Gastrocnemius medialis (tissue), 4 donors: ENCODE results near the gene GEMIN8. TPM values are rescaled to one million over a fixed set of nuclear protein-coding genes. Genes with fewer than 3 reads are reported as not detected.

Experiments used
- ATAC-seq, 2 donors: fragments of 150-250 bp; one replicate each; pipeline ENCODE4 v1.9.1; 2016
- DNase-seq, 2 donors: peaks; one replicate each; pipeline ENCODE4 v3.0.0-alpha.2; 2019
- H3K27ac ChIP-seq, 4 donors: fragments of 200-600 bp; sonication (generic); 1 replicate in 1 of 4; 2 replicates in 3 of 4; pipeline ENCODE4 v1.5.1; 2016 to 2018; ENCODE audit warnings: mild to moderate bottlenecking in 2 of 4, moderate library complexity in 1 of 4
- H3K27me3 ChIP-seq, 3 donors: fragments of 200-600 bp; sonication (generic) in 2 of 3; 1 replicate in 1 of 3; 2 replicates in 2 of 3; pipeline versions ENCODE4 v1.5.1 to v1.6.0; 2016 to 2019; ENCODE audit warnings: mild to moderate bottlenecking in 1 of 3, moderate library complexity in 1 of 3
- H3K36me3 ChIP-seq, 2 donors: fragments of 200-600 bp; sonication (generic) in 1 of 2; one replicate each; pipeline ENCODE4 v1.5.1; 2017 to 2018
- H3K4me1 ChIP-seq, 2 donors: fragments of 200-600 bp; sonication (generic) in 1 of 2; one replicate each; pipeline ENCODE4 v1.5.1; 2016 to 2017; ENCODE audit warnings: mild to moderate bottlenecking in 2 of 2
- H3K4me3 ChIP-seq, 4 donors: fragments of 200-600 bp; sonication (generic) in 3 of 4; 1 replicate in 1 of 4; 2 replicates in 3 of 4; pipeline ENCODE4 v1.5.1; 2016 to 2019; ENCODE audit warnings: mild to moderate bottlenecking in 2 of 4
- H3K9me3 ChIP-seq, 3 donors: fragments of 200-600 bp; sonication (generic) in 2 of 3; 1 replicate in 1 of 3; 2 replicates in 2 of 3; pipeline ENCODE4 v1.5.1; 2016 to 2019
- POLR2A ChIP-seq, 2 donors: fragments of 450-650 bp; IDR thresholded peaks; one replicate each; pipeline ENCODE4 v1.6.1; 2017; ENCODE audit warnings: antibody characterized with exemption in 2 of 2, mild to moderate bottlenecking in 2 of 2, moderate library complexity in 2 of 2
- in situ Hi-C, 4 donors: fragments of 200-750 bp; cut with MboI; loops; one replicate each; pipeline versions ENCODE4 v1.15.0 to v1.8.0; 2017; ENCODE audit warnings: low sequenced_read_pairs in 4 of 4
- intact Hi-C: fragments of 100-400 bp; cut with DNase I; formaldehyde crosslinking; loops from one replicate; pipeline ENCODE4 v1.15.1; 2023; ENCODE audit warnings: low total_unique reads
- total RNA-seq, 4 donors: library from RNA; depleted of rRNA; stranded (reverse); fragments of >200 nt; gene quantifications; one replicate each; pipeline versions ENCODE4 v1.1.0 to v1.2.3, GENCODE V29; 2016
- TF ChIP-seq, protein P1 (sequence below), 5 experiments: fragments of 450-650 bp in 3 of 5; fragments of 200-600 bp in 2 of 5; sonication (generic) in 2 of 5; IDR thresholded peaks in 4 of 5; conservative IDR thresholded peaks in 1 of 5; 1 replicate in 4 of 5; 2 replicates in 1 of 5; pipeline ENCODE4 v1.5.1; 2016 to 2019; ENCODE audit warnings: antibody characterized with exemption in 5 of 5, mild to moderate bottlenecking in 3 of 5, moderate library complexity in 3 of 5

GEMIN8 gene, protein sequence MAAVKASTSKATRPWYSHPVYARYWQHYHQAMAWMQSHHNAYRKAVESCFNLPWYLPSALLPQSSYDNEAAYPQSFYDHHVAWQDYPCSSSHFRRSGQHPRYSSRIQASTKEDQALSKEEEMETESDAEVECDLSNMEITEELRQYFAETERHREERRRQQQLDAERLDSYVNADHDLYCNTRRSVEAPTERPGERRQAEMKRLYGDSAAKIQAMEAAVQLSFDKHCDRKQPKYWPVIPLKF
- 1 to 10 TPM; 6.4 to 8.8 (median 6.9) TPM for total RNA-seq

DNA sequence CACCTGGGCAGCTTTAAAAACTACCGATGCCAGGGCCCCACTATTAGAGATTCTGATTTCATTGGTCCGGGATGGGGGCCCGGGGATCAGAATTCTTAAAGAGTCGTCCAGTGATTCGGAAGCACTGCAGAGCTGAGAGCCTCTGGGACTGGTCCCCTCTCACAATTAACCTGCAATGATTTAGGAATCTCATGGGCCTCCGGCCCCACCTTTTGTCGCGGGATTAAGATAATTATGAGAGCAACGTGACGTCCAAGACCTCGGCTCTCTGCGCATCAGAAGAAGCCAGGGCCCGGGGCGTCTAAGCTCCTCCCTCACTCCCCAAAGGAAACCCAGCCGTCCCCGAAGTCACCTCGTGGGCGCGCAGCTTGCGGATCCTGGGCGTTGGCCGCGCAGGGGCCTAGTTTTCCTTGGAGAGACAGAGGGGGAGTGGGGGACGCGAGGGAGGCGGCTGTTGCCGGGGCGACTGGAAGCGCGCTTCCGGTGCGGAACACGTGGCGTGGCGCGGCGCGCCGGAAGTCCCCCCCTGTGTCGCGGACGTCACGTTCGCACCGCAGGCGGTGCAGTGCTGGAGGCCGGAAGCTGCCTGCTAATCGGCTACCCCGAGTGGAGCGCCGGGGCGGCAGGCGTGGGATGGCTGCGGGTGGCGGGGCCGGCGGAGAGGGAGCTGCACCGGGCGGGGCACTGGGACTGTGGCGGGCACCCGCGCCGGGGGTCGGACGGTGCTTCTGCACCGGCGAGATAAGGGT lies at the start of gene GEMIN8:
TSS of gene GEMIN8 (minus strand) at position 468 of the 749 bp plus-strand sequence. CDS start 8,414 bp downstream, outside the sequence.
- in situ Hi-C loops = loop anchor here (5.0 to 25.0 kb wide), 10 partner anchors 265 to 1208 kb away; partner anchors contain the start of genes OFD1 (in 1 of the 4), TCEANC (in 1 of the 4) and TRAPPC2 (in 1 of the 4)
- peak; percentile 56 to 64 for TF ChIP-seq POLR2A (IDR thresholded peaks at IDR 0.05)
- TF ChIP-seq, protein P1, sequence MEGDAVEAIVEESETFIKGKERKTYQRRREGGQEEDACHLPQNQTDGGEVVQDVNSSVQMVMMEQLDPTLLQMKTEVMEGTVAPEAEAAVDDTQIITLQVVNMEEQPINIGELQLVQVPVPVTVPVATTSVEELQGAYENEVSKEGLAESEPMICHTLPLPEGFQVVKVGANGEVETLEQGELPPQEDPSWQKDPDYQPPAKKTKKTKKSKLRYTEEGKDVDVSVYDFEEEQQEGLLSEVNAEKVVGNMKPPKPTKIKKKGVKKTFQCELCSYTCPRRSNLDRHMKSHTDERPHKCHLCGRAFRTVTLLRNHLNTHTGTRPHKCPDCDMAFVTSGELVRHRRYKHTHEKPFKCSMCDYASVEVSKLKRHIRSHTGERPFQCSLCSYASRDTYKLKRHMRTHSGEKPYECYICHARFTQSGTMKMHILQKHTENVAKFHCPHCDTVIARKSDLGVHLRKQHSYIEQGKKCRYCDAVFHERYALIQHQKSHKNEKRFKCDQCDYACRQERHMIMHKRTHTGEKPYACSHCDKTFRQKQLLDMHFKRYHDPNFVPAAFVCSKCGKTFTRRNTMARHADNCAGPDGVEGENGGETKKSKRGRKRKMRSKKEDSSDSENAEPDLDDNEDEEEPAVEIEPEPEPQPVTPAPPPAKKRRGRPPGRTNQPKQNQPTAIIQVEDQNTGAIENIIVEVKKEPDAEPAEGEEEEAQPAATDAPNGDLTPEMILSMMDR (IDR thresholded peaks at IDR 0.05 in 4 of 5, conservative IDR thresholded peaks at IDR 0.05 in 1 of 5) = no peak
- no peaks in the 10 kb centered on the region for H3K9me3 ChIP-seq

DNA sequence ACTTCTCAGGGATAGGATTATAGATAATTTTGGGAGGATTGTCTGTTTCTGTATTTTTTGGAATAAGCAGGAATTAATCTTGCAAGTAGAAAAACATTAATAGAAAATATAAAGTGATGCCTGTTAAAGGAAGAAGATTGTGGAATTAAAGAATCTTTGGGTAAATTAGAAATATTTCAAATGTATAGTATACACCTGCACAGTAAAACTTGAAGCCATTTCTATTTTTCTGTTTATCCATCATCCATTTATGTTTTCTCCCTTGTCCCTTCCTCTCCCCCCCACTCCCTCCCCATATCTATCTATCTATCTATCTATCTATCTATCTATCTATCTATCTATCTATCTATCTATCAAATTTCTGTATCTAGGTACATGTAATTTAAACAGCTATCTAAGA lies 46.9 kb upstream of the GEMIN8 start:
- DNase-seq = no peak
- intact Hi-C loops = no loop called here

More for the DNA sequence above, at the start of gene GEMIN8:
- Histone ChIP-seq H3K27me3 (no peaks in the 10 kb centered on the region), H3K36me3 (no peaks in the 10 kb centered on the region), H3K27ac (peak within 1 kb of the TSS; percentile 74 to 90 (median 82)), H3K4me1 (peaks cover 4 to 30% of the 10 kb centered on the region in 2 donors), H3K4me3 (peak within 1 kb of the TSS; percentile 66 to 81 (median 77))
- intact Hi-C loops = loop anchor here (5.0 kb wide), 2 partner anchors 132 to 843 kb away; partner anchors contain the start of genes FANCB and MOSPD2
- peak; percentile 90 for ATAC-seq
- peak; percentile 67 to 73 for DNase-seq

DNA sequence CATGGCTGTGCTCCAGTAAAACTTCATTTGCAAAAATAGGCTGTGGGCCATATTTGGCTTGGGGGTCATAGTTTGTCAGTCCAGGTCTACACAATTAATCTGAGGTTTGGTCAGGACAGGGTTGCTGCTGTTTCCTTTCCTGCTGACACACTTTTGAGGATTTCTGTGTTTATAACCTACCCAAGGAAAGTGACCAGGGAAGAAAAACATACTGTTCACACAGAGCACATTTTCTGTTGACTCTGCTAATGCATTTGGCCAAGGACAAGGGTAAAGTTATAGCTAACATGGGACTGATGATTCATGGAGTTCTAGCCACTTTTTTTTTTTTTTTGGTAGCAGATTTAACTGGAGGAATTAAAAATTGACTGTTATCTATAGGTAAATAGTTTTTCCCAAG lies 43.9 kb upstream of the GEMIN8 start:
- no peaks in the 10 kb centered on the region for H3K27me3 ChIP-seq
- no peak for DNase-seq
- H3K9me3 ChIP-seq = no peaks in the 10 kb centered on the region
- H3K27ac ChIP-seq = no peak overlapping the region
- no peaks in the 10 kb centered on the region for H3K36me3 ChIP-seq
- H3K4me1 ChIP-seq = no peaks in the 10 kb centered on the region
- TF ChIP-seq POLR2A (IDR thresholded peaks at IDR 0.05) = no peak
- TF ChIP-seq, protein P1 (IDR thresholded peaks at IDR 0.05 in 4 of 5, conservative IDR thresholded peaks at IDR 0.05 in 1 of 5) = no peak
- intact Hi-C loops = no loop called here
- no peak overlapping the region for H3K4me3 ChIP-seq
- in situ Hi-C loops = no loop called here
- no peak for ATAC-seq

More for the DNA sequence above, 46.9 kb upstream of the GEMIN8 start:
- no peaks in the 10 kb centered on the region for H3K9me3 ChIP-seq
- in situ Hi-C loops = loop anchor here in 1 of 4 donors (25.0 kb wide), 1 partner anchor 111 kb away; no protein-coding TSS in a partner anchor
- no peak for TF ChIP-seq POLR2A (IDR thresholded peaks at IDR 0.05)
- TF ChIP-seq, protein P1 (IDR thresholded peaks at IDR 0.05 in 4 of 5, conservative IDR thresholded peaks at IDR 0.05 in 1 of 5) = no peak
- no peak for ATAC-seq
- H3K27ac ChIP-seq = no peak overlapping the region
- H3K4me1 ChIP-seq = no peaks in the 10 kb centered on the region
- no peaks in the 10 kb centered on the region for H3K36me3 ChIP-seq
- H3K27me3 ChIP-seq = no peaks in the 10 kb centered on the region
- no peak overlapping the region for H3K4me3 ChIP-seq

DNA sequence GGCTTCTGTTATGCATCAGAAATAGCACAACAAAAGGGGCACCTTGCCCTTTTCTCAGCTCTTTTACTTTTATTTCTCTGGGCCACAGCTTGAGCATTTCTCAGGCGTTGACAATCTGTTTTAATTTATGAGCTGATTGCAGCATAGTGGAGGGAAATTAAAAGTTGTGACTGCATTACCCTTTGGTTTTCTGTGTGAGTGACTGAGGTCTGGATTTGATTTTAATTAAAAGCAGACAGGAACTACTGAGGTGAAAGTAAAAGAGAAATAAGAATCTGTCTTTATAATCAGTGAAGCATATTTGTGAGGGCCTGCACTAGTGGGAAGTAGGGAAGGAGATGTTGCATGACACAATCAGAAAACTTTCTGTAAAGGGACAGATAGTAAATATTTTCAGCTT lies 43.4 kb upstream of the GEMIN8 start:
- ATAC-seq = no peak
- Histone ChIP-seq H3K27ac (no peak overlapping the region), H3K27me3 (no peaks in the 10 kb centered on the region), H3K4me3 (no peak overlapping the region), H3K4me1 (no peaks in the 10 kb centered on the region), H3K36me3 (no peaks in the 10 kb centered on the region), H3K9me3 (no peaks in the 10 kb centered on the region)
- in situ Hi-C loops = no loop called here
- DNase-seq = no peak
- TF ChIP-seq, protein P1 (IDR thresholded peaks at IDR 0.05 in 4 of 5, conservative IDR thresholded peaks at IDR 0.05 in 1 of 5) = no peak
- no peak for TF ChIP-seq POLR2A (IDR thresholded peaks at IDR 0.05)
- intact Hi-C loops = no loop called here
